GM12878 (cell line): ENCODE data around the gene C1QBP. TPM values are rescaled to one million over a fixed set of nuclear protein-coding genes. Genes with fewer than 3 reads are reported as not detected.
A peak's percentile ranks its signal among the peaks of the same experiment; 100 is the strongest.

ENCODE experiments used
- ATAC-seq: fragments of 200-7000 bp; cut with Tn5 transposase; 3 replicates; pipeline ENCODE4 v1.9.1; 2020; ENCODE audit warnings: mild to moderate bottlenecking, moderate library complexity
- BruUV-seq: library from RNA; stranded (reverse); fragments of 400-500 nt; replicated peaks from 2 replicates; lab custom pipeline; 2021; lab: Mats Ljungman, UMichigan
- CTCF ChIA-PET: fragments of 300-600 bp; sonication (Branson Sonifier 250); formaldehyde crosslinking; extraction: SDS; loops from one replicate; lab custom pipeline; 2021; ENCODE audit warnings: inconsistent platforms; lab: Yijun Ruan, JAX
- POLR2A ChIA-PET: fragments of 350-600 bp; formaldehyde crosslinking; extraction: SDS; loops from one replicate; lab custom pipeline; 2021; ENCODE audit warnings: inconsistent platforms; lab: Charles Lee
- RAD21 ChIA-PET: fragments of 300-600 bp; sonication (Branson Sonifier 250); formaldehyde crosslinking; loops from one replicate; lab custom pipeline; 2023; ENCODE audit warnings: antibody characterized with exemption; ENCODE audit not compliant: unreplicated experiment; lab: Charles Lee
- SMC1A ChIA-PET: fragments of 300-600 bp; sonication (Branson Sonifier 250); formaldehyde crosslinking; loops from one replicate; lab custom pipeline; 2023; ENCODE audit not compliant: unreplicated experiment, uncharacterized antibody; lab: Charles Lee
- DNase-seq: peaks from one replicate; pipeline ENCODE4 v3.0.0-alpha.2; 2011; ENCODE audit warnings: low read depth, low spot score
- FAIRE-seq: peaks from 3 replicates; lab custom pipeline; 2011; peaks lifted over from hg19 to GRCh38; lab: Jason Lieb, UNC
- H2AFZ ChIP-seq: 2 replicates; pipeline ENCODE4 v1.6.0; 2011; ENCODE audit warnings: low read depth, low read length, control low read depth; ENCODE audit not compliant: control insufficient read depth
- H3K27ac ChIP-seq: 2 replicates; pipeline ENCODE4 v1.5.1; 2011; ENCODE audit warnings: control low read depth; ENCODE audit not compliant: control insufficient read depth, insufficient read depth
- H3K27me3 ChIP-seq, 2 experiments: replicated peaks in 1 of 2; 2 replicates each; pipeline versions ENCODE4 v1.6.0 to v1.6.1; 2011; ENCODE audit warnings: low read length in 1 of 2; ENCODE audit not compliant: control insufficient read depth in 2 of 2, insufficient read depth in 2 of 2
- H3K36me3 ChIP-seq, 2 experiments: 2 replicates each; pipeline ENCODE4 v1.5.1; 2011; ENCODE audit warnings: low read length in 1 of 2; ENCODE audit not compliant: control insufficient read depth in 2 of 2, insufficient read depth in 2 of 2
- H3K4me1 ChIP-seq: 2 replicates; pipeline ENCODE4 v1.6.1; 2011; ENCODE audit warnings: mild to moderate bottlenecking, low read length, moderate library complexity, mixed read lengths; ENCODE audit not compliant: control insufficient read depth, insufficient read depth
- H3K4me2 ChIP-seq: 2 replicates; pipeline ENCODE4 v1.6.0; 2011; ENCODE audit warnings: control low read depth; ENCODE audit not compliant: control insufficient read depth, insufficient read depth
- H3K4me3 ChIP-seq: fragments of 200-600 bp; sonication (generic); 2 replicates; pipeline ENCODE4 v1.5.1; 2016
- H3K79me2 ChIP-seq: 2 replicates; pipeline ENCODE4 v1.6.0; 2011; ENCODE audit warnings: low read length; ENCODE audit not compliant: control insufficient read depth, insufficient read depth
- H3K9ac ChIP-seq: 2 replicates; pipeline ENCODE4 v1.8.0; 2011; ENCODE audit warnings: low read length, control low read depth, mixed read lengths; ENCODE audit not compliant: control insufficient read depth, insufficient read depth
- H3K9me3 ChIP-seq: replicated peaks from 3 replicates; pipeline ENCODE4 v1.5.1; 2011; ENCODE audit warnings: mild to moderate bottlenecking, low read length; ENCODE audit not compliant: control insufficient read depth, insufficient read depth
- H4K20me1 ChIP-seq: 2 replicates; pipeline ENCODE4 v1.6.0; 2011; ENCODE audit not compliant: control insufficient read depth, insufficient read depth
- BACH1 ChIP-seq: fragments of 450-650 bp; IDR thresholded peaks from 2 replicates; pipeline ENCODE4 v1.6.1; 2017; ENCODE audit warnings: mild to moderate bottlenecking, borderline replicate concordance
- BCL11A ChIP-seq: IDR thresholded peaks from 2 replicates; pipeline ENCODE4 v1.6.1; 2011; ENCODE audit warnings: low read depth, low read length
- CREM ChIP-seq: IDR thresholded peaks from 2 replicates; pipeline ENCODE4 v1.6.1; 2014; ENCODE audit warnings: antibody characterized with exemption, low read depth
- DPF2 ChIP-seq: fragments of 450-650 bp; IDR thresholded peaks from 2 replicates; pipeline ENCODE4 v1.6.1; 2017; ENCODE audit warnings: mild to moderate bottlenecking
- GATAD2B ChIP-seq: fragments of 450-650 bp; conservative IDR thresholded peaks from 2 replicates; pipeline ENCODE4 v1.6.1; 2017; ENCODE audit warnings: low read depth, mild to moderate bottlenecking, moderate library complexity
- HDGF ChIP-seq: fragments of 450-650 bp; IDR thresholded peaks from 2 replicates; pipeline ENCODE4 v1.6.1; 2016; ENCODE audit warnings: antibody characterized with exemption
- IKZF2 ChIP-seq, 2 experiments: fragments of 450-650 bp; IDR thresholded peaks; 2 replicates each; pipeline ENCODE4 v1.6.1; 2017; ENCODE audit warnings: mild to moderate bottlenecking in 2 of 2, moderate library complexity in 2 of 2
- NFXL1 ChIP-seq: fragments of 450-650 bp; IDR thresholded peaks from 2 replicates; pipeline ENCODE4 v1.6.1; 2017; ENCODE audit warnings: antibody characterized with exemption, mild to moderate bottlenecking, borderline replicate concordance
- POU2F2 ChIP-seq: IDR thresholded peaks from 3 replicates; pipeline ENCODE4 v1.6.1; 2011; ENCODE audit warnings: low read depth, mild to moderate bottlenecking, low read length, borderline replicate concordance
- RAD51 ChIP-seq: fragments of 450-650 bp; IDR thresholded peaks from 2 replicates; pipeline ENCODE4 v1.6.1; 2016; ENCODE audit warnings: moderate library complexity, mild to moderate bottlenecking, inconsistent platforms
- RB1 ChIP-seq: fragments of 450-650 bp; formaldehyde crosslinking; IDR thresholded peaks from 2 replicates; pipeline ENCODE4 v1.6.1; 2017; ENCODE audit warnings: mild to moderate bottlenecking, borderline replicate concordance
- SPI1 ChIP-seq: IDR thresholded peaks from 2 replicates; pipeline ENCODE4 v1.6.1; 2011; ENCODE audit warnings: low read depth, mild to moderate bottlenecking, low read length, moderate library complexity, borderline replicate concordance; ENCODE audit not compliant: insufficient read depth
- SRF ChIP-seq, 2 experiments: IDR thresholded peaks; 2 replicates each; pipeline ENCODE4 v1.6.1; 2011; ENCODE audit warnings: low read depth in 2 of 2, low read length in 2 of 2, mild to moderate bottlenecking in 1 of 2, moderate library complexity in 1 of 2
- ZNF217 ChIP-seq: fragments of 450-650 bp; IDR thresholded peaks from 2 replicates; pipeline ENCODE4 v1.6.1; 2017; ENCODE audit warnings: antibody characterized with exemption, mild to moderate bottlenecking
- WGBS: methylation state at CpG from one replicate; pipeline ENCODE4 v1.1.6; 2016; ENCODE audit warnings: low lambda C conversion rate; ENCODE audit not compliant: insufficient replicate concordance, insufficient coverage; ENCODE audit errors: missing lambda C conversion rate; 5-methylcytosine and 5-hydroxymethylcytosine counted together
- in situ Hi-C: fragments of 300-500 bp; cut with MboI; formaldehyde crosslinking; loops from 9 replicates; pipeline ENCODE4 v1.14.3; 2018; ENCODE audit warnings: mixed read lengths
- intact Hi-C: fragments of 100-400 bp; cut with micrococcal nuclease; formaldehyde crosslinking; loops from one replicate; pipeline ENCODE4 v1.14.2; 2022; ENCODE audit not compliant: unreplicated experiment
- polyA plus RNA-seq, 11 experiments: library from polyadenylated mRNA; depleted of rRNA in 4 of 11; unstranded in 6 of 11; stranded (reverse) in 5 of 11; fragments of >200 nt; fragmentation: Nextera tagmentation in 4 of 11; fragmentation: Illumina TruSeq in 1 of 11; extraction: Ambion mirVana in 4 of 11; extraction: Trizol in 1 of 11; gene quantifications; 1 replicate in 1 of 11; 2 replicates in 10 of 11; pipeline versions ENCODE4 v1.2.1 to v1.2.3, GENCODE V29; 2011 to 2016; ENCODE audit warnings: inconsistent platforms in 2 of 11, missing spikeins in 2 of 11, low read depth in 1 of 11
- total RNA-seq, 4 experiments: library from RNA; depleted of rRNA in 3 of 4; stranded (reverse); fragments of >200 nt in 3 of 4; fragmentation: Illumina TruSeq in 1 of 4; extraction: Trizol in 1 of 4; gene quantifications; 2 replicates each; pipeline versions ENCODE4 v1.2.1 to v1.2.3, GENCODE V29; 2013 to 2021
- TF ChIP-seq, protein P1 (sequence below): IDR thresholded peaks from 2 replicates; pipeline ENCODE4 v1.6.1; 2011; ENCODE audit warnings: borderline replicate concordance, low read depth, mild to moderate bottlenecking, moderate library complexity, mixed read lengths, low read length; ENCODE audit not compliant: insufficient read depth; ENCODE audit errors: extremely low read length
- TF ChIP-seq, protein P2 (sequence below): fragments of 450-650 bp; IDR thresholded peaks from 2 replicates; pipeline ENCODE4 v1.6.1; 2017; ENCODE audit warnings: antibody characterized with exemption, mild to moderate bottlenecking, moderate library complexity
- TF ChIP-seq, protein P3 (sequence below): fragments of 450-650 bp; IDR thresholded peaks from 2 replicates; pipeline ENCODE4 v1.6.1; 2017; ENCODE audit warnings: mild to moderate bottlenecking, moderate library complexity

Gene C1QBP
- total and polyA plus RNA-seq, 10 of the 15 experiments (the other 5 are each of a cell fraction or from before 2014, with no cell fraction given) = 124 to 989 (median 429) TPM

DNA sequence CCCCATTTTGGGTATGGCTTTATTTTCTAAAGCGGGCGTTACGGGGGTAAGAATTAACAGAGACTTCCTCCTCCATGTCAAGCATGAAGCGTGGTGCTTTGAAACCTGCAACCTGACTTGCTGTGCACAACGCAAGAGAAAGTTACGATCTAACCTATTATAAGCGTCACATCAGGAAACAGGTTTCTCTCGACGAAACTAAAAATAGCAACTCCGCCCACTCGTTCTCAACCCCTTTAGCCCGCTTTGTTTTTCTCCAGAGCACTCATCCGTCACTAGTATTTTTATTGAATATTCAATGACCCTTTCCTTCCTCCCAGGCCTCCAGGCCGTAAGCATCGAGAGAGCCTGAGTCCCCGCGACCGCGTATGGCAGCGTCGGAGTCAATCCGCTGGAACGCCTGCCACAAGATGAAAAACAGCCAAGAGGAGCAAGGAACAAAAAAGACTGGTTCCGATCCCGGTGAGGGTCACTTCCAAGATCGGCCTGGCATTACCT is 20.0 kb downstream of the C1QBP start:
- in situ Hi-C loops (no loop called here), intact Hi-C loops (no loop called here)
- no peaks in the 10 kb centered on the region for H3K27me3 ChIP-seq
- FAIRE-seq (peak; percentile 97), ATAC-seq (peak; percentile 68), DNase-seq (peak; percentile 84)
- H3K27ac ChIP-seq = peak overlapping the region; percentile 100
- H3K4me2 ChIP-seq = peak overlapping the region; percentile 61
- POLR2A ChIA-PET = interaction anchor here (0.8 to 2.0 kb wide), 12 partner anchors 8 to 182 kb away, joined by 3 to 13 read pairs (median 4); partner anchors contain the start of genes C1QBP, DERL2 and MIS12
- TSS peak; percentile 86 for BruUV-seq
- RAD21 ChIA-PET = interaction anchor here (0.7 to 3.7 kb wide), 12 partner anchors 8 to 227 kb away, joined by 3 to 15 read pairs (median 3); partner anchors contain the start of genes C1QBP and ZNF594
- under 1% methylated on average over 26 of the region's 26 CpGs for WGBS
- H3K9me3 ChIP-seq = no peaks in the 10 kb centered on the region
- peaks cover 0 to 34% of the 10 kb centered on the region in 2 experiments; a peak in 3 of 4 replicates for H3K36me3 ChIP-seq
- peak overlapping the region; percentile 87 for H3K4me3 ChIP-seq
- SMC1A ChIA-PET = interaction anchor here (0.7 to 1.5 kb wide), 7 partner anchors 18 to 182 kb away, joined by 3 to 5 read pairs (median 3); no protein-coding TSS in a partner anchor
- H4K20me1 ChIP-seq = no peaks in the 10 kb centered on the region
- peaks cover 15% of the 10 kb centered on the region for H3K4me1 ChIP-seq
- CTCF ChIA-PET = interaction anchor here (0.8 to 3.5 kb wide), 6 partner anchors 8 to 170 kb away, joined by 3 to 23 read pairs (median 4); partner anchors contain the start of genes C1QBP and RABEP1
- peak overlapping the region; percentile 100 for H3K9ac ChIP-seq
- H2AFZ ChIP-seq = peak overlapping the region; percentile 53
- peaks cover 72% of the 10 kb centered on the region for H3K79me2 ChIP-seq
- TF ChIP-seq DPF2 (no peak), POU2F2 (peak; percentile 59; the same call in 1 of the 3 replicates), NFXL1 (no peak), SRF (IDR thresholded peaks at IDR 0.05; ENCODE audit: low read depth in 2 of 2, low read length in 2 of 2) (no peak), SPI1 (peak; percentile 41; the same call in 1 of the 2 replicates), GATAD2B (no peak), IKZF2 (IDR thresholded peaks at IDR 0.05) (peak; percentile 33 to 53; a peak in 1 of 4 replicates), HDGF (no peak), ZNF217 (no peak), RB1 (no peak), RAD51 (no peak), BACH1 (no peak), CREM (peak; percentile 69), BCL11A (no peak)
- TF ChIP-seq, protein P1, sequence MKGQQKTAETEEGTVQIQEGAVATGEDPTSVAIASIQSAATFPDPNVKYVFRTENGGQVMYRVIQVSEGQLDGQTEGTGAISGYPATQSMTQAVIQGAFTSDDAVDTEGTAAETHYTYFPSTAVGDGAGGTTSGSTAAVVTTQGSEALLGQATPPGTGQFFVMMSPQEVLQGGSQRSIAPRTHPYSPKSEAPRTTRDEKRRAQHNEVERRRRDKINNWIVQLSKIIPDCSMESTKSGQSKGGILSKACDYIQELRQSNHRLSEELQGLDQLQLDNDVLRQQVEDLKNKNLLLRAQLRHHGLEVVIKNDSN = no peak
- TF ChIP-seq, protein P2, sequence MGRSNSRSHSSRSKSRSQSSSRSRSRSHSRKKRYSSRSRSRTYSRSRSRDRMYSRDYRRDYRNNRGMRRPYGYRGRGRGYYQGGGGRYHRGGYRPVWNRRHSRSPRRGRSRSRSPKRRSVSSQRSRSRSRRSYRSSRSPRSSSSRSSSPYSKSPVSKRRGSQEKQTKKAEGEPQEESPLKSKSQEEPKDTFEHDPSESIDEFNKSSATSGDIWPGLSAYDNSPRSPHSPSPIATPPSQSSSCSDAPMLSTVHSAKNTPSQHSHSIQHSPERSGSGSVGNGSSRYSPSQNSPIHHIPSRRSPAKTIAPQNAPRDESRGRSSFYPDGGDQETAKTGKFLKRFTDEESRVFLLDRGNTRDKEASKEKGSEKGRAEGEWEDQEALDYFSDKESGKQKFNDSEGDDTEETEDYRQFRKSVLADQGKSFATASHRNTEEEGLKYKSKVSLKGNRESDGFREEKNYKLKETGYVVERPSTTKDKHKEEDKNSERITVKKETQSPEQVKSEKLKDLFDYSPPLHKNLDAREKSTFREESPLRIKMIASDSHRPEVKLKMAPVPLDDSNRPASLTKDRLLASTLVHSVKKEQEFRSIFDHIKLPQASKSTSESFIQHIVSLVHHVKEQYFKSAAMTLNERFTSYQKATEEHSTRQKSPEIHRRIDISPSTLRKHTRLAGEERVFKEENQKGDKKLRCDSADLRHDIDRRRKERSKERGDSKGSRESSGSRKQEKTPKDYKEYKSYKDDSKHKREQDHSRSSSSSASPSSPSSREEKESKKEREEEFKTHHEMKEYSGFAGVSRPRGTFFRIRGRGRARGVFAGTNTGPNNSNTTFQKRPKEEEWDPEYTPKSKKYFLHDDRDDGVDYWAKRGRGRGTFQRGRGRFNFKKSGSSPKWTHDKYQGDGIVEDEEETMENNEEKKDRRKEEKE = no peak
- TF ChIP-seq, protein P3, sequence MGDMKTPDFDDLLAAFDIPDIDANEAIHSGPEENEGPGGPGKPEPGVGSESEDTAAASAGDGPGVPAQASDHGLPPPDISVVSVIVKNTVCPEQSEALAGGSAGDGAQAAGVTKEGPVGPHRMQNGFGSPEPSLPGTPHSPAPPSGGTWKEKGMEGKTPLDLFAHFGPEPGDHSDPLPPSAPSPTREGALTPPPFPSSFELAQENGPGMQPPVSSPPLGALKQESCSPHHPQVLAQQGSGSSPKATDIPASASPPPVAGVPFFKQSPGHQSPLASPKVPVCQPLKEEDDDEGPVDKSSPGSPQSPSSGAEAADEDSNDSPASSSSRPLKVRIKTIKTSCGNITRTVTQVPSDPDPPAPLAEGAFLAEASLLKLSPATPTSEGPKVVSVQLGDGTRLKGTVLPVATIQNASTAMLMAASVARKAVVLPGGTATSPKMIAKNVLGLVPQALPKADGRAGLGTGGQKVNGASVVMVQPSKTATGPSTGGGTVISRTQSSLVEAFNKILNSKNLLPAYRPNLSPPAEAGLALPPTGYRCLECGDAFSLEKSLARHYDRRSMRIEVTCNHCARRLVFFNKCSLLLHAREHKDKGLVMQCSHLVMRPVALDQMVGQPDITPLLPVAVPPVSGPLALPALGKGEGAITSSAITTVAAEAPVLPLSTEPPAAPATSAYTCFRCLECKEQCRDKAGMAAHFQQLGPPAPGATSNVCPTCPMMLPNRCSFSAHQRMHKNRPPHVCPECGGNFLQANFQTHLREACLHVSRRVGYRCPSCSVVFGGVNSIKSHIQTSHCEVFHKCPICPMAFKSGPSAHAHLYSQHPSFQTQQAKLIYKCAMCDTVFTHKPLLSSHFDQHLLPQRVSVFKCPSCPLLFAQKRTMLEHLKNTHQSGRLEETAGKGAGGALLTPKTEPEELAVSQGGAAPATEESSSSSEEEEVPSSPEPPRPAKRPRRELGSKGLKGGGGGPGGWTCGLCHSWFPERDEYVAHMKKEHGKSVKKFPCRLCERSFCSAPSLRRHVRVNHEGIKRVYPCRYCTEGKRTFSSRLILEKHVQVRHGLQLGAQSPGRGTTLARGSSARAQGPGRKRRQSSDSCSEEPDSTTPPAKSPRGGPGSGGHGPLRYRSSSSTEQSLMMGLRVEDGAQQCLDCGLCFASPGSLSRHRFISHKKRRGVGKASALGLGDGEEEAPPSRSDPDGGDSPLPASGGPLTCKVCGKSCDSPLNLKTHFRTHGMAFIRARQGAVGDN = peak; percentile 37; the same call in 1 of the 2 replicates
